ENCODE results near the gene RAPGEF2. TPM values are rescaled to one million over a fixed set of nuclear protein-coding genes. Genes with fewer than 3 reads are reported as not detected.

RAPGEF2 gene
- total RNA-seq, 1 experiment from 2014 or later, result 17.6 TPM

DNA sequence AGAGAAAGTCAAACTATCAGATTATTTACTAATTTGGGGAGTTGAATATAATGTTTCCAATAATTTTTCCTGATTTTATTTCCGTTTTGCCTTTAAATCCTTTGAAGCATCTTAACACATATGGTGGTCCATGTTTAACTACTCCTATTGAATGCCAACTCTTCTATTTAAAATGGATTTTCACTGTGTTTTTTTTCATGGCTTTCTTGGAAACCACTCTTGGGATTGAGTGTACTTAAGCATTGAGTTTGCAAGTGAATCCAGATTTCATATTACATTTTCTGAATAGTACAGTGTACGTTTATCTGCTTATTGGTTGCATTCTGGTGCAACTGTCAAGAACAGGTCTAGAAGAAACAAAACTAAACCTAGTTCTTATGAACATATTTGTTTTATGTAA, 45.6 kb downstream of the RAPGEF2 start:
- ChIA-PET POLR2A (no interaction called here), CTCF (no interaction called here)
- H3K4me3 ChIP-seq (ENCODE audit: low read depth in 2 of 2, low read length in 2 of 2), result no peak overlapping the region
- in situ Hi-C loops (cut with HindIII; ENCODE audit: low pct_unique_long_range_greater_than_20kb, low sequenced_read_pairs) (no loop called here), intact Hi-C loops (cut with micrococcal nuclease; ENCODE audit: unreplicated experiment) (no loop called here)
- DNase-seq (ENCODE audit: low read depth, low spot score) (no peak), ATAC-seq (no peak)
- H3K4me1 ChIP-seq (ENCODE audit: control insufficient read depth, insufficient read depth, low read length), result no peaks in the 10 kb centered on the region
- H3K36me3 ChIP-seq (ENCODE audit: control insufficient read depth, insufficient read depth, low read length), result no peaks in the 10 kb centered on the region
- no peaks in the 10 kb centered on the region for H3K9me3 ChIP-seq (ENCODE audit: control insufficient read depth, insufficient read depth, low read depth, low read length)
- TF ChIP-seq, protein P1, sequence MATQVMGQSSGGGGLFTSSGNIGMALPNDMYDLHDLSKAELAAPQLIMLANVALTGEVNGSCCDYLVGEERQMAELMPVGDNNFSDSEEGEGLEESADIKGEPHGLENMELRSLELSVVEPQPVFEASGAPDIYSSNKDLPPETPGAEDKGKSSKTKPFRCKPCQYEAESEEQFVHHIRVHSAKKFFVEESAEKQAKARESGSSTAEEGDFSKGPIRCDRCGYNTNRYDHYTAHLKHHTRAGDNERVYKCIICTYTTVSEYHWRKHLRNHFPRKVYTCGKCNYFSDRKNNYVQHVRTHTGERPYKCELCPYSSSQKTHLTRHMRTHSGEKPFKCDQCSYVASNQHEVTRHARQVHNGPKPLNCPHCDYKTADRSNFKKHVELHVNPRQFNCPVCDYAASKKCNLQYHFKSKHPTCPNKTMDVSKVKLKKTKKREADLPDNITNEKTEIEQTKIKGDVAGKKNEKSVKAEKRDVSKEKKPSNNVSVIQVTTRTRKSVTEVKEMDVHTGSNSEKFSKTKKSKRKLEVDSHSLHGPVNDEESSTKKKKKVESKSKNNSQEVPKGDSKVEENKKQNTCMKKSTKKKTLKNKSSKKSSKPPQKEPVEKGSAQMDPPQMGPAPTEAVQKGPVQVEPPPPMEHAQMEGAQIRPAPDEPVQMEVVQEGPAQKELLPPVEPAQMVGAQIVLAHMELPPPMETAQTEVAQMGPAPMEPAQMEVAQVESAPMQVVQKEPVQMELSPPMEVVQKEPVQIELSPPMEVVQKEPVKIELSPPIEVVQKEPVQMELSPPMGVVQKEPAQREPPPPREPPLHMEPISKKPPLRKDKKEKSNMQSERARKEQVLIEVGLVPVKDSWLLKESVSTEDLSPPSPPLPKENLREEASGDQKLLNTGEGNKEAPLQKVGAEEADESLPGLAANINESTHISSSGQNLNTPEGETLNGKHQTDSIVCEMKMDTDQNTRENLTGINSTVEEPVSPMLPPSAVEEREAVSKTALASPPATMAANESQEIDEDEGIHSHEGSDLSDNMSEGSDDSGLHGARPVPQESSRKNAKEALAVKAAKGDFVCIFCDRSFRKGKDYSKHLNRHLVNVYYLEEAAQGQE (IDR thresholded peaks at IDR 0.05; ENCODE audit: insufficient read depth in 1 of 2, low read depth in 2 of 2, low read length in 1 of 2), result no peak
- no peak for TF ChIP-seq SIN3A (IDR thresholded peaks at IDR 0.05; ENCODE audit: borderline replicate concordance, insufficient read depth, low read depth, low read length)
- TF ChIP-seq, protein P2, sequence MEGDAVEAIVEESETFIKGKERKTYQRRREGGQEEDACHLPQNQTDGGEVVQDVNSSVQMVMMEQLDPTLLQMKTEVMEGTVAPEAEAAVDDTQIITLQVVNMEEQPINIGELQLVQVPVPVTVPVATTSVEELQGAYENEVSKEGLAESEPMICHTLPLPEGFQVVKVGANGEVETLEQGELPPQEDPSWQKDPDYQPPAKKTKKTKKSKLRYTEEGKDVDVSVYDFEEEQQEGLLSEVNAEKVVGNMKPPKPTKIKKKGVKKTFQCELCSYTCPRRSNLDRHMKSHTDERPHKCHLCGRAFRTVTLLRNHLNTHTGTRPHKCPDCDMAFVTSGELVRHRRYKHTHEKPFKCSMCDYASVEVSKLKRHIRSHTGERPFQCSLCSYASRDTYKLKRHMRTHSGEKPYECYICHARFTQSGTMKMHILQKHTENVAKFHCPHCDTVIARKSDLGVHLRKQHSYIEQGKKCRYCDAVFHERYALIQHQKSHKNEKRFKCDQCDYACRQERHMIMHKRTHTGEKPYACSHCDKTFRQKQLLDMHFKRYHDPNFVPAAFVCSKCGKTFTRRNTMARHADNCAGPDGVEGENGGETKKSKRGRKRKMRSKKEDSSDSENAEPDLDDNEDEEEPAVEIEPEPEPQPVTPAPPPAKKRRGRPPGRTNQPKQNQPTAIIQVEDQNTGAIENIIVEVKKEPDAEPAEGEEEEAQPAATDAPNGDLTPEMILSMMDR (IDR thresholded peaks at IDR 0.05), result no peak
- TF ChIP-seq POLR2AphosphoS5 (IDR thresholded peaks at IDR 0.05; ENCODE audit: low read depth, low read length), result no peak
- no peak for TF ChIP-seq TCF7L2 (IDR thresholded peaks at IDR 0.05; ENCODE audit: low read depth, low read length)
- H3K27me3 ChIP-seq (ENCODE audit: control insufficient read depth, insufficient read depth, low read length), result no peaks in the 10 kb centered on the region
- H3K27ac ChIP-seq (ENCODE audit: low read length), result no peak overlapping the region
- BruUV-seq (replicated peaks), result no TSS peak

DNA sequence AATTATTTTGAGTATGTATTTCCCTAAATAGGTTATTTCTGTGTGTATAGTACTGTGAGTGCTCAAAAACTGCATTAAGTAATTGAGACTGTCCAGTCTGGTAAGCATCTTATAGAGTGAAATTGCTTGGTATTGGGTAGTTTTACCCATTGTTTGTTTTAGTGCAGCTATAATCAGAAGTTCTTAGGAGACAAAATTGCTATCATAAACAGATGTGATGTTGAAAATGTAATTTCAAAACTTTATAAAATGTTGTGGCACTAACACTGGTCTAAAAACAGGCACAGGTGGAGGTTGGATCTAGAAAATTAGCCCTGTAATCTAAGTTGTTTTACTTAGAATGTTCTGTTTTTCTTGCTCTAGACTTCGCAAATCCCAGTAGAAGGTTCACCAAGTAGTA, 46.8 kb downstream of the RAPGEF2 start:
- H3K27me3 ChIP-seq (ENCODE audit: control insufficient read depth, insufficient read depth, low read length), result no peaks in the 10 kb centered on the region
- in situ Hi-C loops (cut with HindIII; ENCODE audit: low pct_unique_long_range_greater_than_20kb, low sequenced_read_pairs), result no loop called here
- DNase-seq (ENCODE audit: low read depth, low spot score) (no peak), ATAC-seq (no peak)
- ChIA-PET POLR2A (no interaction called here), CTCF (no interaction called here)
- no peak overlapping the region for H3K27ac ChIP-seq (ENCODE audit: low read length)
- H3K4me1 ChIP-seq (ENCODE audit: control insufficient read depth, insufficient read depth, low read length), result no peaks in the 10 kb centered on the region
- H3K36me3 ChIP-seq (ENCODE audit: control insufficient read depth, insufficient read depth, low read length), result no peaks in the 10 kb centered on the region
- no peak overlapping the region for H3K4me3 ChIP-seq (ENCODE audit: low read depth in 2 of 2, low read length in 2 of 2)
- TF ChIP-seq POLR2AphosphoS5 (IDR thresholded peaks at IDR 0.05; ENCODE audit: low read depth, low read length), result no peak
- TF ChIP-seq, protein P2 (IDR thresholded peaks at IDR 0.05), result no peak
- TF ChIP-seq, protein P1 (IDR thresholded peaks at IDR 0.05; ENCODE audit: insufficient read depth in 1 of 2, low read depth in 2 of 2, low read length in 1 of 2), result no peak
- TF ChIP-seq SIN3A (IDR thresholded peaks at IDR 0.05; ENCODE audit: borderline replicate concordance, insufficient read depth, low read depth, low read length), result no peak
- TF ChIP-seq TCF7L2 (IDR thresholded peaks at IDR 0.05; ENCODE audit: low read depth, low read length), result no peak
- BruUV-seq (replicated peaks), result no TSS peak
- intact Hi-C loops (cut with micrococcal nuclease; ENCODE audit: unreplicated experiment), result no loop called here
- no peaks in the 10 kb centered on the region for H3K9me3 ChIP-seq (ENCODE audit: control insufficient read depth, insufficient read depth, low read depth, low read length)

All from Panc1 (cell line).